K562 (cell line): ENCODE data around the gene CSNK1D. TPM values are rescaled to one million over a fixed set of nuclear protein-coding genes. Genes with fewer than 3 reads are reported as not detected.

Experiments used
- ESRRA ChIP-seq: fragments of 450-650 bp; IDR thresholded peaks from 2 replicates; pipeline ENCODE4 v1.6.1; 2014; ENCODE audit warnings: low read depth, mild to moderate bottlenecking, moderate library complexity, borderline replicate concordance
- MIER1 ChIP-seq: fragments of 450-650 bp; IDR thresholded peaks from 2 replicates; pipeline ENCODE4 v1.6.1; 2016; ENCODE audit warnings: antibody characterized with exemption, mild to moderate bottlenecking, low read depth
- RBFOX2 ChIP-seq: fragments of 200-400 bp; formaldehyde crosslinking; IDR thresholded peaks from 2 replicates; pipeline ENCODE4 v1.6.1; 2017; ENCODE audit warnings: low read depth, mild to moderate bottlenecking, low read length, moderate library complexity
- SMARCB1 ChIP-seq: IDR thresholded peaks from 2 replicates; pipeline ENCODE4 v1.6.1; 2011; ENCODE audit warnings: improper control_type of control experiment, low read depth; ENCODE audit not compliant: insufficient read length
- SMARCC2 ChIP-seq: fragments of 450-650 bp; IDR thresholded peaks from 2 replicates; pipeline ENCODE4 v1.6.1; 2017; ENCODE audit warnings: antibody characterized with exemption, moderate library complexity, mild to moderate bottlenecking, low read depth
- SMC3 ChIP-seq: conservative IDR thresholded peaks from 2 replicates; pipeline ENCODE4 v1.6.1; 2011; ENCODE audit warnings: low read depth, low read length, improper control_type of control experiment; ENCODE audit not compliant: insufficient read depth
- ZKSCAN8 ChIP-seq: fragments of 200-800 bp; sonication (Bioruptor generic); IDR thresholded peaks from 2 replicates; pipeline ENCODE4 v1.6.1; 2016; ENCODE audit warnings: missing genetic modification characterization, missing compliant biosample characterization
- ZNF589 ChIP-seq: fragments of 200-800 bp; sonication (Bioruptor generic); IDR thresholded peaks from 2 replicates; pipeline ENCODE4 v1.6.1; 2016; ENCODE audit warnings: low read depth, missing genetic modification characterization, missing compliant biosample characterization
- polyA plus RNA-seq, 8 experiments: library from polyadenylated mRNA; depleted of rRNA in 4 of 8; stranded (reverse) in 5 of 8; unstranded in 3 of 8; fragments of >200 nt; fragmentation: Nextera tagmentation in 2 of 8; fragmentation: Illumina TruSeq in 1 of 8; extraction: Ambion mirVana in 2 of 8; extraction: Trizol in 1 of 8; gene quantifications; 2 replicates each; pipeline versions ENCODE4 v1.2.1 to v1.2.3, GENCODE V29; 2011 to 2014; ENCODE audit warnings: inconsistent platforms in 1 of 8, missing spikeins in 1 of 8
- total RNA-seq, 7 experiments: library from RNA; depleted of rRNA in 6 of 7; stranded (reverse); fragments of >200 nt in 6 of 7; fragmentation: Illumina TruSeq in 2 of 7; extraction: Trizol in 2 of 7; gene quantifications; 2 replicates each; pipeline versions ENCODE4 v1.2.1 to v1.2.3, GENCODE V29; 2011 to 2021; ENCODE audit warnings: low replicate concordance in 1 of 7
- TF ChIP-seq, protein P1 (sequence below), 2 experiments: fragments of 450-650 bp; formaldehyde crosslinking in 1 of 2; IDR thresholded peaks; 2 replicates each; pipeline versions ENCODE4 v1.4.0 to v1.6.1; 2014 to 2020; ENCODE audit warnings: mild to moderate bottlenecking in 2 of 2, borderline replicate concordance in 1 of 2, low read depth in 1 of 2
- TF ChIP-seq, protein P2 (sequence below): fragments of 450-650 bp; IDR thresholded peaks from 2 replicates; pipeline ENCODE4 v1.6.1; 2018; ENCODE audit not compliant: partially characterized antibody
- TF ChIP-seq, protein P3 (sequence below), 2 experiments: IDR thresholded peaks; 2 replicates each; pipeline ENCODE4 v1.6.1; 2012; ENCODE audit warnings: improper control_type of control experiment in 2 of 2, low read depth in 2 of 2, low read length in 2 of 2, borderline replicate concordance in 1 of 2

CSNK1D gene
- total and polyA plus RNA-seq, 9 of the 15 experiments (the other 6 are each of a cell fraction or from before 2014, with no cell fraction given) = 6.5 to 133 (median 41.3) TPM

DNA sequence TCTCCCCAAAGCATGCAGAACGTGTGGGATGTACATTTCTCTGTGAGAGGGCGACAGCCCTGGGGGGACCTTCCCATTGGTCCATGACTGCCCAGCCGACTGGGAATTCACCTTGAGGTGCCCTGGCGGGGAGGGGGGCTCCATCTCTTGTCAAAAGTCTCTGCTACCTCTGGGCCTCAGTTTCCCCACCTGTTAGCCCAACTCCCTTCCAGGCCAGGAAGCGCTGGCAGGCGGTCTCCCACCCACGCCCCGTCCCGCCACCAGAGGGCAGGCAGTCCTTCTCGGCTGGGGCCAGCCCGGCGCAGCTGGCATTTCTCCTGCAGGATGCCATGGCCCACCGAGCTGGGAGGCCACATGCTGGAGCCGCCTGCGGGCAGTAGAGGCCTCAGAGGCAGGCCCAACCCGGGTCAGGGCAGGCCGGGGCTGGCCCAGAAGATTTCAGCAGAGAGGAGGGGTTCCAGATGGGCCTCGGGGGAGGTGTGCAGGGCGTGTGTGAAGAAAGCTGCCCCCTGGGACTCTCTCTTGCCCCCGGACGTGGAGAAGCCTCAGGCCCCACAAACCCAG, 27.3 kb upstream of the CSNK1D start (continued):
- TF ChIP-seq, protein P1, sequence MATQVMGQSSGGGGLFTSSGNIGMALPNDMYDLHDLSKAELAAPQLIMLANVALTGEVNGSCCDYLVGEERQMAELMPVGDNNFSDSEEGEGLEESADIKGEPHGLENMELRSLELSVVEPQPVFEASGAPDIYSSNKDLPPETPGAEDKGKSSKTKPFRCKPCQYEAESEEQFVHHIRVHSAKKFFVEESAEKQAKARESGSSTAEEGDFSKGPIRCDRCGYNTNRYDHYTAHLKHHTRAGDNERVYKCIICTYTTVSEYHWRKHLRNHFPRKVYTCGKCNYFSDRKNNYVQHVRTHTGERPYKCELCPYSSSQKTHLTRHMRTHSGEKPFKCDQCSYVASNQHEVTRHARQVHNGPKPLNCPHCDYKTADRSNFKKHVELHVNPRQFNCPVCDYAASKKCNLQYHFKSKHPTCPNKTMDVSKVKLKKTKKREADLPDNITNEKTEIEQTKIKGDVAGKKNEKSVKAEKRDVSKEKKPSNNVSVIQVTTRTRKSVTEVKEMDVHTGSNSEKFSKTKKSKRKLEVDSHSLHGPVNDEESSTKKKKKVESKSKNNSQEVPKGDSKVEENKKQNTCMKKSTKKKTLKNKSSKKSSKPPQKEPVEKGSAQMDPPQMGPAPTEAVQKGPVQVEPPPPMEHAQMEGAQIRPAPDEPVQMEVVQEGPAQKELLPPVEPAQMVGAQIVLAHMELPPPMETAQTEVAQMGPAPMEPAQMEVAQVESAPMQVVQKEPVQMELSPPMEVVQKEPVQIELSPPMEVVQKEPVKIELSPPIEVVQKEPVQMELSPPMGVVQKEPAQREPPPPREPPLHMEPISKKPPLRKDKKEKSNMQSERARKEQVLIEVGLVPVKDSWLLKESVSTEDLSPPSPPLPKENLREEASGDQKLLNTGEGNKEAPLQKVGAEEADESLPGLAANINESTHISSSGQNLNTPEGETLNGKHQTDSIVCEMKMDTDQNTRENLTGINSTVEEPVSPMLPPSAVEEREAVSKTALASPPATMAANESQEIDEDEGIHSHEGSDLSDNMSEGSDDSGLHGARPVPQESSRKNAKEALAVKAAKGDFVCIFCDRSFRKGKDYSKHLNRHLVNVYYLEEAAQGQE (IDR thresholded peaks at IDR 0.05; ENCODE audit: borderline replicate concordance) = peak; percentile 70; the same call in 1 of the 2 replicates
- TF ChIP-seq, protein P1 (CRISPR knock-in tag; IDR thresholded peaks at IDR 0.05; ENCODE audit: low read depth) = no peak
- TF ChIP-seq SMARCC2 = no peak
- no peak for TF ChIP-seq ZKSCAN8
- no peak for TF ChIP-seq ESRRA
- no peak for TF ChIP-seq MIER1
- TF ChIP-seq, protein P2, sequence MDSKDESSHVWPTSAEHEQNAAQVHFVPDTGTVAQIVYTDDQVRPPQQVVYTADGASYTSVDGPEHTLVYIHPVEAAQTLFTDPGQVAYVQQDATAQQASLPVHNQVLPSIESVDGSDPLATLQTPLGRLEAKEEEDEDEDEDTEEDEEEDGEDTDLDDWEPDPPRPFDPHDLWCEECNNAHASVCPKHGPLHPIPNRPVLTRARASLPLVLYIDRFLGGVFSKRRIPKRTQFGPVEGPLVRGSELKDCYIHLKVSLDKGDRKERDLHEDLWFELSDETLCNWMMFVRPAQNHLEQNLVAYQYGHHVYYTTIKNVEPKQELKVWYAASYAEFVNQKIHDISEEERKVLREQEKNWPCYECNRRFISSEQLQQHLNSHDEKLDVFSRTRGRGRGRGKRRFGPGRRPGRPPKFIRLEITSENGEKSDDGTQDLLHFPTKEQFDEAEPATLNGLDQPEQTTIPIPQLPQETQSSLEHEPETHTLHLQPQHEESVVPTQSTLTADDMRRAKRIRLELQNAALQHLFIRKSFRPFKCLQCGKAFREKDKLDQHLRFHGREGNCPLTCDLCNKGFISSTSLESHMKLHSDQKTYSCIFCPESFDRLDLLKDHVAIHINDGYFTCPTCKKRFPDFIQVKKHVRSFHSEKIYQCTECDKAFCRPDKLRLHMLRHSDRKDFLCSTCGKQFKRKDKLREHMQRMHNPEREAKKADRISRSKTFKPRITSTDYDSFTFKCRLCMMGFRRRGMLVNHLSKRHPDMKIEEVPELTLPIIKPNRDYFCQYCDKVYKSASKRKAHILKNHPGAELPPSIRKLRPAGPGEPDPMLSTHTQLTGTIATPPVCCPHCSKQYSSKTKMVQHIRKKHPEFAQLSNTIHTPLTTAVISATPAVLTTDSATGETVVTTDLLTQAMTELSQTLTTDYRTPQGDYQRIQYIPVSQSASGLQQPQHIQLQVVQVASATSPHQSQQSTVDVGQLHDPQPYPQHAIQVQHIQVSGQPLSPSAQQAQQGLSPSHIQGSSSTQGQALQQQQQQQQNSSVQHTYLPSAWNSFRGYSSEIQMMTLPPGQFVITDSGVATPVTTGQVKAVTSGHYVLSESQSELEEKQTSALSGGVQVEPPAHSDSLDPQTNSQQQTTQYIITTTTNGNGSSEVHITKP = no peak
- TF ChIP-seq, protein P3, sequence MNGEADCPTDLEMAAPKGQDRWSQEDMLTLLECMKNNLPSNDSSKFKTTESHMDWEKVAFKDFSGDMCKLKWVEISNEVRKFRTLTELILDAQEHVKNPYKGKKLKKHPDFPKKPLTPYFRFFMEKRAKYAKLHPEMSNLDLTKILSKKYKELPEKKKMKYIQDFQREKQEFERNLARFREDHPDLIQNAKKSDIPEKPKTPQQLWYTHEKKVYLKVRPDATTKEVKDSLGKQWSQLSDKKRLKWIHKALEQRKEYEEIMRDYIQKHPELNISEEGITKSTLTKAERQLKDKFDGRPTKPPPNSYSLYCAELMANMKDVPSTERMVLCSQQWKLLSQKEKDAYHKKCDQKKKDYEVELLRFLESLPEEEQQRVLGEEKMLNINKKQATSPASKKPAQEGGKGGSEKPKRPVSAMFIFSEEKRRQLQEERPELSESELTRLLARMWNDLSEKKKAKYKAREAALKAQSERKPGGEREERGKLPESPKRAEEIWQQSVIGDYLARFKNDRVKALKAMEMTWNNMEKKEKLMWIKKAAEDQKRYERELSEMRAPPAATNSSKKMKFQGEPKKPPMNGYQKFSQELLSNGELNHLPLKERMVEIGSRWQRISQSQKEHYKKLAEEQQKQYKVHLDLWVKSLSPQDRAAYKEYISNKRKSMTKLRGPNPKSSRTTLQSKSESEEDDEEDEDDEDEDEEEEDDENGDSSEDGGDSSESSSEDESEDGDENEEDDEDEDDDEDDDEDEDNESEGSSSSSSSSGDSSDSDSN (IDR thresholded peaks at IDR 0.05; ENCODE audit: borderline replicate concordance in 1 of 2, low read depth in 2 of 2, low read length in 2 of 2) = no peak
- TF ChIP-seq RBFOX2 = peak; percentile 44; the same call in 1 of the 2 replicates
- no peak for TF ChIP-seq ZNF589 (CRISPR knock-in tag)
- no peak for TF ChIP-seq SMARCB1
- TF ChIP-seq SMC3 = peak; percentile 62
